Subcutaneous adipose tissue (tissue), 4 donors: ENCODE results near the gene SLC4A8. TPM values are rescaled to one million over a fixed set of nuclear protein-coding genes. Genes with fewer than 3 reads are reported as not detected.

ENCODE experiments used
- total RNA-seq, 4 donors: library from RNA; depleted of rRNA; stranded (reverse); fragments of >200 nt; gene quantifications; one replicate each; pipeline ENCODE4 v1.1.0, GENCODE V29; 2016
- TF ChIP-seq, protein P1 (sequence below): fragments of 450-650 bp; IDR thresholded peaks from one replicate; pipeline ENCODE4 v1.5.1; 2016; ENCODE audit warnings: low read depth, mild to moderate bottlenecking, control low read depth, antibody characterized with exemption, moderate library complexity

The SLC4A8 gene
- total RNA-seq, 4 donors from 2014 or later, result 0.49 to 5.6 (median 1.7) TPM

- TF ChIP-seq, protein P1, sequence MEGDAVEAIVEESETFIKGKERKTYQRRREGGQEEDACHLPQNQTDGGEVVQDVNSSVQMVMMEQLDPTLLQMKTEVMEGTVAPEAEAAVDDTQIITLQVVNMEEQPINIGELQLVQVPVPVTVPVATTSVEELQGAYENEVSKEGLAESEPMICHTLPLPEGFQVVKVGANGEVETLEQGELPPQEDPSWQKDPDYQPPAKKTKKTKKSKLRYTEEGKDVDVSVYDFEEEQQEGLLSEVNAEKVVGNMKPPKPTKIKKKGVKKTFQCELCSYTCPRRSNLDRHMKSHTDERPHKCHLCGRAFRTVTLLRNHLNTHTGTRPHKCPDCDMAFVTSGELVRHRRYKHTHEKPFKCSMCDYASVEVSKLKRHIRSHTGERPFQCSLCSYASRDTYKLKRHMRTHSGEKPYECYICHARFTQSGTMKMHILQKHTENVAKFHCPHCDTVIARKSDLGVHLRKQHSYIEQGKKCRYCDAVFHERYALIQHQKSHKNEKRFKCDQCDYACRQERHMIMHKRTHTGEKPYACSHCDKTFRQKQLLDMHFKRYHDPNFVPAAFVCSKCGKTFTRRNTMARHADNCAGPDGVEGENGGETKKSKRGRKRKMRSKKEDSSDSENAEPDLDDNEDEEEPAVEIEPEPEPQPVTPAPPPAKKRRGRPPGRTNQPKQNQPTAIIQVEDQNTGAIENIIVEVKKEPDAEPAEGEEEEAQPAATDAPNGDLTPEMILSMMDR, result no peak
Measured at GRCh38 chr12:51390891-51391282, 33.7 kb upstream of the SLC4A8 start.

DNA sequence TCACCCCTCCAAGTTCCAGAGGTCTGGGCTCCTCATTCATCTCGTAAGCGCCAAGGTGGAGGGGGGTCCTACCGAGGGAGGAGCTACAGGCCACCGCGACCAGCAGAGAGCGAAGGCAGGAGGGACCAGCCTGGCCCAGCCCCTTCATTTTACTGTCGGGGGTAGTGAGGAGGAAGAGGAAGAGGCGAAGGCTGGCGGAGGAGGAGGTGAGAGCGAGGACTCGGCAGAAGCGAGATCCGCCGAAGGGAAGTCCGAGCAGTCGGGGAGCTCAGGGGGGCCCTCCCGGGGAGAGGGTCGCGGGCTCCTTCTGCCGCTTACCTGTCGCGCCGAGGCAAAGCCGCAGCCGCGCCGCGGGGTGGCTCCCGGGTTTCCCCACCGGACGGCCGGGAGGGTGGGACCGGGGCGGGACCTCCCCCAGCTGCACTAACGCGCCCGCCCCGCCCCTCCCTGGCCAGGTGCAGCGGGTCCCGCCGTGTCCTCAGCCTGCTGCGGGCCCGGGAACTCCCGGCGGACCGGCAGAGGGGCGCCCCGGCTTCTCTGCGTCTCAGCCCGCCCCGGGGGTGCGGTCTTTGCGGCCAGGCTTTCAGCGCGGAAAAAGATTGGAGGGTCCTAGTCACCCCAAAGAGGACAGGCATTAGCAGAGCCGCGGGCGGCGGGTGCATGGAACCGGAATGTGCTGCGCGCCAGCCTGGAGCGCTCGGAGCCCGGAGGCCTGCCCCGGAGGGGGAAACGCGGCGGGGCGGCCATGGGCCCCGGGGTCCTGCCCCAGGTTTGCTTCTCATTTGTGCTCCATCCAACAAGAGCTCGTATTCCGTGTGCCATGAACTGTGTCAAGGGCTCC, 33.1 kb upstream of the SLC4A8 start, which contains the start of gene GALNT6:
Gene GALNT6, minus strand, starts transcription at position 124 of the 841 bp plus-strand sequence. CDS start 11,625 bp downstream, outside the sequence.
- TF ChIP-seq, protein P1, result no peak

- TF ChIP-seq, protein P1, result no peak
Measured at GRCh38 chr12:51392556-51393237, 31.9 kb upstream of the SLC4A8 start.

DNA sequence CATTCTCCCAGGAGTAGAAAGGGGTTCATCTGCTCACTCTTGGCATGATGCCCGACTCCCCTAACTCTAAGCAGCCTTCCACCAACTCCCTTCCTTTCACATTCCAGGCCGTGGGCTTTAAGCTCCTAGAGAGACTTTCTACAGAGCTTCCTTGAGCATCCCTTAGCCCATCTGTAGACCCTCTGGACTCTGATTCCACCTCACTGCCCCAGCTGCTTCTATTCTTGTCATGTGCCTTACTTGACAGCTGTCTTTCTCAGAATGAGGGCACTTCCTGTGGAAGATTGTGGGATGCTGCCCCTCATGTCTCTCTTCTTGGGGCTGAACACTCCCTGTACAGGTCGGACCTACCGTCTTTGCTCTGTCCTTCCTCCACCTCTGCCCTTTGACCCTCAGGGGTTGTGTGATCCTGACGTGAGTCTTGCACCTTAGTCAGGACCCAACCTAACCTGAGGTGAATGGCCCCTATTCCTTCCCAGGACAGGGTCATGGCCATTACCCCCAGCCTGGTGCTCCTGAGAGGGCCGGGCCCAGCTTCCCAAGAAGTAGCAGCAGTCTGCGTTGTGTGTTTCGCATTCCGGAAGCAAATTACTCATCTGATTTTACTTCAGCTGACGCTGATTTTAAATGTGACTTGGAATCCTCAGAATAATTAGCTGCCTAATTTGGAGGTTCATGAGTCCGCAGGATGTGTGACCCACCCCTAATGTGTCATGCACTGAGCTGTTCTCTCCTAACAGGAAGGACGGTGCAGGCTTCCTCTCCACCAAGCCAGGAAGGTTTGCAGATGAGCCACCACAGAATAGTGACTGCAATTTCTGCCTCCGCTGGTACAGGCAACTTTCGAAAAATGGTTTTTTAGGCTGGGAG, 30.7 kb upstream of the SLC4A8 start:
- TF ChIP-seq, protein P1, result no peak

DNA sequence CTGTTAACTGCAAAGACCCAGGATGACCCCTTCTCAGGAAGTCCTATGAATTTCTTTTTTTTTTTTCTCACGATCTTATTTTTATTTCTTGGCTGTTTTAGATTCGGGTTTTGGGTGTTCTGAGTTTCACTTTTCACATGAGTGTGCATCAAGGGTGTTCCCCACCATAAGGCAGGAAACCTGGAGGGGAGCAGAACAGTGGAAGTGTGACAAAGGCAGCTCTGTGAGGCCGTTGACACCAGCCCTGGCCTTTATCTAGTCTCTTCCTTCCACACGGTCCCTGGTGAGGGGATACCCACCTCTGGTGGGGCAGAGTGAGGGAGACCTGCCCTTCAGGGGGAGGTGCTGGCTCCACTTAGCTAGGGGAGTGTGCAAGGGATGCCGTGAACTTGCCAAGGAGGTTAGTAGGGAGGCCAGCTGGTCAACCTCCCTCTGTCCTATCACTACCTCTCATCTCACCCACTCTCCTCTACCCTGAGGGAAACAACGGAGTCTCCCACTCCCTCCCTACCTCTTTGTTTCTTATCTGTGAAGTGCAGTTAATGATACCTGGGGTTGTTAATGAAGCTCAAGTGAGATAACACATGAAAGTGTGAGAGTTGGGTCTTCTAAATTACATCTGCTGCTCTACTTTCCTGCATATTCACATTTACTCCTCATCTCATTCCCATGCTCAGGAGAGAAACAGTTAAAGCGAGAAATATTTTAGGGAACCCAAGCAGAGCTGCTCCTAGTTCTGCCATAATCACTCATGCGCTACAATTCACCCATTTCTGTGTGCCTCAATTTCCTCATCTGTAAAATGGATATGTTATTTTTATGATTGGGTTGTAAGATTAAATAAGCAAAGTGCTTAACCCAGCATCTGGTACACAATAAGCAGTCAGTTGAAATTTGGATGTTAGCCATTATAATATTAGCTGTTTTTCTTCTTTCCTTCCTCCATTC, 29.1 kb upstream of the SLC4A8 start:
- TF ChIP-seq, protein P1, result no peak

GRCh38 chr12:51397670-51398069, 27.0 kb upstream of the SLC4A8 start:
- TF ChIP-seq, protein P1, result no peak
